MM.1S (cell line): ENCODE measurements around the gene VEPH1.

Experiments used
- CTCF ChIP-seq: fragments of 300-600 bp; sonication (generic); IDR thresholded peaks from 2 replicates; pipeline ENCODE4 v1.5.1; 2016; ENCODE audit warnings: antibody characterized with exemption, low read length, mixed read lengths
- EZH2 ChIP-seq: fragments of 300-600 bp; sonication (generic); optimal IDR thresholded peaks from 2 replicates; pipeline ENCODE3; 2017; ENCODE audit warnings: low read depth, mild to moderate bottlenecking, antibody characterized with exemption, low read length, mixed read lengths
- EZH2phosphoT487 ChIP-seq: fragments of 300-600 bp; sonication (generic); IDR thresholded peaks from 2 replicates; pipeline ENCODE4 v1.6.1; 2018; ENCODE audit warnings: antibody characterized with exemption, low read length

- TF ChIP-seq CTCF: no peak
- TF ChIP-seq EZH2: no peak
- no peak for TF ChIP-seq EZH2phosphoT487
Measured at GRCh38 chr3:157231071-157231470, 272.1 kb downstream of the VEPH1 start.
